GM12874 (cell line): ENCODE measurements around the gene EPHA1.

Source experiments
- CTCF ChIP-seq: IDR thresholded peaks from 2 replicates; pipeline ENCODE4 v1.5.1; 2011; ENCODE audit warnings: low read depth, mild to moderate bottlenecking, control low read depth, low read length, moderate library complexity; ENCODE audit not compliant: insufficient read depth

Gene EPHA1

GRCh38 chr7:143451746-143452145, 43.1 kb upstream of the EPHA1 start:
- no peak for TF ChIP-seq CTCF

- no peak for TF ChIP-seq CTCF
Measured at GRCh38 chr7:143451122-143451521, 42.5 kb upstream of the EPHA1 start.

DNA sequence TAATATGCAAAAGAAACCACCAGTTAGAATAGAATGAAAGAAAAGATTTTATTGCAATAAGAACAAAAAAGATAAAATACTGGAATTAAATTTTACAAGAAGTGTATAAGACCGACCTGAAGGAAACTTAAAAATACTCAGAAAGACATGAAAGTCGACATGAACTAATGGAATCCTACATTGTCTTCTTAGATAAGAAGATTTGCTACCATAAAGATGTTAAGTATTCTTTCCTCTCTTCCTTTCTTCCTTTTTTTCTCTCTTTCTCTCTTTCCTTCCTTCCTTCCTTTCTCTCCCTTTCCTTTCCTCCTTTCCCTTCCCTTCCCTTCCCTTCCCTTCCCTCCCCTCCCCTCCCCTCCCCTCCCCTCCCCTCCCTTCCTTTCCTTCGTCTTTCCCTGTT, 41.1 kb upstream of the EPHA1 start:
- TF ChIP-seq CTCF: no peak

DNA sequence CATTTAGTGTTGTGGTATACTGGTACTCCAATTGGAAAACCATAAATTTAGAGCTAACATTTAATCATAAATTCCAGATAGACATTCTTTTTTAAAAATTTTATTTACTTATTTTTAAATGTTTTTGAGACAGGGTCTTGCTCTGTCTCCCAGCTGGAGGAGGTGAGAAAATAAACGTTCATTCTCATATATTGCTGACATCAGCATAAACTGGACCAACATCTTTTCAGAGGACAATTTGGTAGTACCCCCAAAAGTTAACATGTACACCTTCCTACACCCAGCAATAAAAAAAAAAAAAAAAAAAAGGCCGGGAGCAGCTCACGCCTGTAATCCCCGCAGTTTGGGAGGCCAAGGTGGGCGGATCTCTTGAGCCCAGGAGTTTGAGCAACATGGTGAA, 39.8 kb upstream of the EPHA1 start:
- no peak for TF ChIP-seq CTCF

DNA sequence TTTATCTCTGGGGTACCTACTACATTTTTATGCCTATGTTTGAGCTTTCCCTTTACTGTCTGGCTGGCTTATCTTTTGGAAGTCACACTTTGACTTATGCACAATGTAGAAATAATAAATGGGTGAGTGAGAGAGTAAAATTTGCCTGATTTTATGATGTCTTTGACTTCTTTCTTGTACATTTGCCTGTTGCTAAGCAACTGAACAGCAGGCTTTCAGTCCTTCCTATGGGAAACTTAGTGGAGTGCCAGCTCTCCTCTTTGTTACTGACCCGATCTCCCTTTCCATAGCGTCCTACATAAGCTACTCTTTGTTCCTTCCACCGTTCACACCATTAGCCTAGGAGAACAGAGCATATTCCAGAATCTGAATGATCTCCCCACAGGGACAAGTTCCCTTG, 38.8 kb upstream of the EPHA1 start:
- no peak for TF ChIP-seq CTCF

DNA sequence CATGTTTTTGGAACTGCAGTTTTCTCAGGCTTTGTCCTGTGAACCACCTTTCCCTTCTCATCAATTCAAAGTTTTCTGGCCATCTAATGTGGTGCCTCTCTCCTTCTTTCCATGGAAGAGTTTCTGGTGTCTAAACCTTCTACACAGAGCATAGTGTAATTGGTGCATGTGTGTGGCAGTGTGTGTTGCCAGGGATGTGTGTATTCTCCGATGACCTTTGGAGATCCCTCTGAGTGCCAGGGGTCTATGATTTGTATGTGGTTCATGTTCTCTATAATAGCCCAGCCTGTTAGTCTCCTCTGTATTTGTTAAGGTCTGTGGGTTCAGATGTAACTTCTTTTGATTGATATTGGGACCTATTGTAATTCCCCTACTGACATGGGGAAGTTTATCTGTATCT, 36.1 kb upstream of the EPHA1 start:
- TF ChIP-seq CTCF: no peak

- no peak for TF ChIP-seq CTCF
Measured at GRCh38 chr7:143444063-143444782, 35.6 kb upstream of the EPHA1 start.

GRCh38 chr7:143443153-143443552, 34.5 kb upstream of the EPHA1 start, which contains the start of gene TAS2R60:
Gene TAS2R60 (plus strand): TSS chr7:143443453. CDS start chr7:143443453, 0 bp downstream.
- TF ChIP-seq CTCF: no peak
